Measurements from ENCODE around the gene POLQ. TPM values are rescaled to one million over a fixed set of nuclear protein-coding genes. Genes with fewer than 3 reads are reported as not detected.

POLQ gene
- total and polyA plus RNA-seq, 2 of the 4 experiments (the other 2 are of a cell fraction), result 1.8 to 5.0 TPM

GRCh38 chr3:121490161-121490560 lies 55.6 kb downstream of the POLQ start:
- no peaks in the 10 kb centered on the region for H3K79me1 ChIP-seq (ENCODE audit: low read depth in 1 of 2, low read length in 2 of 2)
- no peak overlapping the region for H2AK5ac ChIP-seq (ENCODE audit: low read depth, low read length)
- DNase-seq, result no peak
- H4K20me1 ChIP-seq (ENCODE audit: insufficient read depth, low read length), result no peaks in the 10 kb centered on the region
- H3K23ac ChIP-seq (ENCODE audit: low read depth, low read length), result no peak overlapping the region
- H3K18ac ChIP-seq (ENCODE audit: low read depth, low read length), result no peak overlapping the region
- H4K91ac ChIP-seq (ENCODE audit: insufficient read depth, low read depth, low read length), result no peak overlapping the region
- intact Hi-C loops (cut with micrococcal nuclease), result no loop called here
- H4K5ac ChIP-seq (ENCODE audit: low read depth, low read length), result no peak overlapping the region
- no peak for TF ChIP-seq NFE2L2 (IDR thresholded peaks at IDR 0.05; ENCODE audit: low read depth, low read length)
- TF ChIP-seq MAFK (IDR thresholded peaks at IDR 0.05; ENCODE audit: low read depth, low read length), result no peak
- TF ChIP-seq POLR2A (IDR thresholded peaks at IDR 0.05; ENCODE audit: low read depth, low read length), result no peak
- no peak for TF ChIP-seq BHLHE40 (IDR thresholded peaks at IDR 0.05; ENCODE audit: low read depth, low read length)
- H3K27ac ChIP-seq (ENCODE audit: insufficient read depth, low read length), result no peak overlapping the region
- dilution Hi-C loops (cut with HindIII; ENCODE audit: low sequenced_read_pairs, unreplicated experiment), result no loop called here
- H3K9me1 ChIP-seq (ENCODE audit: insufficient read depth, low read length), result no peaks in the 10 kb centered on the region; the same call in 1 of the 2 replicates
- peaks cover 2% of the 10 kb centered on the region; the same call in 1 of the 2 replicates for H3K4me1 ChIP-seq (ENCODE audit: control insufficient read depth, insufficient read depth, low read length)
- in situ Hi-C loops (cut with MboI; ENCODE audit: low sequenced_read_pairs), result loop anchor here (25.0 kb wide), 2 partner anchors 928 to 1053 kb away; no protein-coding TSS in a partner anchor
- H2BK120ac ChIP-seq (ENCODE audit: low read depth, low read length), result no peak overlapping the region
- no peak overlapping the region for H2BK20ac ChIP-seq (ENCODE audit: low read depth, low read length)
- H3K4ac ChIP-seq (ENCODE audit: low read depth, low read length), result no peak overlapping the region
- no peak overlapping the region; the same call in 2 of the 3 replicates for H2BK15ac ChIP-seq (ENCODE audit: low read depth, low read length)
- no peak overlapping the region for H2BK5ac ChIP-seq (ENCODE audit: low read depth, low read length, poor library complexity, severe bottlenecking)
- no TSS peak for BruUV-seq (replicated peaks)
- H2AFZ ChIP-seq (replicated peaks; ENCODE audit: low read length, poor library complexity), result no peak overlapping the region
- H3K27me3 ChIP-seq (ENCODE audit: control insufficient read depth, insufficient read depth, low read length), result no peaks in the 10 kb centered on the region
- no peak overlapping the region for H3K9ac ChIP-seq (ENCODE audit: low read depth, low read length)
- CTCF ChIA-PET, result no interaction called here
- no peak overlapping the region for H3K4me2 ChIP-seq (ENCODE audit: low read depth, low read length)
- H3K14ac ChIP-seq (replicated peaks; ENCODE audit: low read depth, low read length), result no peak overlapping the region
- WGBS, 2 experiments (ENCODE audit: extremely low coverage in 2 of 2, insufficient read length in 1 of 2), result no CpG with 5 or more reads among the region's 6 CpGs
- ATAC-seq (ENCODE audit: low read depth), result no peak
- H3K4me3 ChIP-seq (ENCODE audit: insufficient read depth, low read depth, low read length), result no peak overlapping the region
- H3K9me3 ChIP-seq (ENCODE audit: control insufficient read depth, insufficient read depth, low read length), result no peaks in the 10 kb centered on the region
- H4K8ac ChIP-seq (ENCODE audit: low read depth in 2 of 2, low read length in 2 of 2), result no peak overlapping the region
- POLR2A ChIA-PET (ENCODE audit: unreplicated experiment), result no interaction called here
- no peak overlapping the region for H3K56ac ChIP-seq (ENCODE audit: extremely low read depth, insufficient read depth, low read length)
- H2AK9ac ChIP-seq (replicated peaks; ENCODE audit: low read depth, low read length, poor library complexity), result no peak overlapping the region
- H3K36me3 ChIP-seq (ENCODE audit: control insufficient read depth, insufficient read depth, low read length), result peaks cover 5% of the 10 kb centered on the region; the same call in 1 of the 2 replicates

Data from IMR-90 (cell line).